Measurements from ENCODE around the gene LIF.

DNA sequence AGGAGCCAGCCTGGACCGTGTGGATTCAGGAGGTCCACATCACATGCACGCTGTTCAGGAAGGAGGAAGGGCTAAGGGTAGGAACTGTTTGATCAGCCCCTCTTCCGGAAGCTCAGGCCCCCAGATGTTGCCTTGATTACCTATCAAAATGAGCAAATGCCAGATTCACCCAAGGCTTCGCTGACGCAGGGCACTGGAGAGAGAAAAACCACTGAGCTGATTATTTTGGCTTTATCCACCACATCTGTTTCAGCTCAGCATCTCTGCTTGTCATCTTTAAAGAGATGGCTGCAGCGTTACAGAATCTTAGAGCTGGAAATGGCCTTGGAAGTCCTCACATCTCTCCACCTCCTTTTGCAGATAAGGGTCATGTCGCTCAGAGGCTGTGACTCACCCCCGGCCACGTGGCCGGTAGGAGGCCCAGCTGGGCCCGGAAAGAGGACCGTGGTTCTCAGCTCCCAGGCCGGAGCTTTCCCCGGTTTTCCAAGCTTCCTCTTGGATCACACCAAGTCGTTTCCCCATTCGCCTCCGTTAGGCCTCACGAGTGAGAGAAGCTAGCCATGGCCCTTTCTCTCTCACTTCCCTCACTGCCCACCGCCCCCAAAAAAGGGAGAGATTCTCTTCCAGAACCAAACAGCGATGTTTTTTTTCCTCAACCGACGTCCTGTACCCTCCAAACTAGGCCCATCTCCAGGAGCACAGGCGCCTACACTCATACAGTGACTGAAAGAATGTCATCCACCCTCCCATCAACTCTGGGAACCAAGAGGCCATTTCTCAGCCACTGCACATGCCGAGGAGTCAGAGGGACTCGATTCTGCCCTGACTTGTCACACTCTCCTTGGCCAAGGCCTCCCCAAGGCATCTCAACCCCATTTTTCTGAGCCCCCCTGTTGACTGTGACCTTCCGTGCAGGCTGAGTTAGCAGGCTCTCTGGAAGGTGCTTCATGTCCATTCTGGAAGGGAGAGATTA is 37.6 kb downstream of the LIF start:
- TF ChIP-seq TARDBP (IDR thresholded peaks at IDR 0.05) (no peak), SUZ12 (IDR thresholded peaks at IDR 0.05) (no peak), ARNT (IDR thresholded peaks at IDR 0.05) (no peak)

Data from HEK293T (cell line).